ENCODE results near the gene ABCC11.
A peak's percentile ranks its signal among the peaks of the same experiment; 100 is the strongest.
"Not testable (repeated sequence)": the region's sequence is repeated elsewhere in the genome, so short reads cannot be mapped to it uniquely, and the experiment has no call there.

Gene ABCC11

GRCh38 chr16:48246066-48246465 lies 1.3 kb downstream of the ABCC11 start:
- no peak for DNase-seq

DNA sequence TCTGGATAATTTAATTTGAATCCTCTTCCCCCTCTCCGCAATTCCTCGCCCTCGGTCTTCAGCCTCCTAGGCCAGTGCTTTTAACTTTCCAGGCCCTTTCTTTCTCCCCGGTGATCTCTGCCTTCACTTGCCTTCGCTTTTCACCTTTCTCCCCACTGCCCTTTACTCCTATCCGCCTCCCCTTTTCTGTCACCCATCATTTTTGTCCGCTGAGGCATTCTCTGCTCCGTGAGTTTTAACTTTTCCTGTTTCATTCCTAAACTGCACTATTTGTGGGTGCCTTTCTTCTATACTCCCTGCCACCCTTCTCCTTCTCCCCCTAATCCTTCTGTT lies 2.5 kb downstream of the ABCC11 start:
- DNase-seq, result no peak

DNA sequence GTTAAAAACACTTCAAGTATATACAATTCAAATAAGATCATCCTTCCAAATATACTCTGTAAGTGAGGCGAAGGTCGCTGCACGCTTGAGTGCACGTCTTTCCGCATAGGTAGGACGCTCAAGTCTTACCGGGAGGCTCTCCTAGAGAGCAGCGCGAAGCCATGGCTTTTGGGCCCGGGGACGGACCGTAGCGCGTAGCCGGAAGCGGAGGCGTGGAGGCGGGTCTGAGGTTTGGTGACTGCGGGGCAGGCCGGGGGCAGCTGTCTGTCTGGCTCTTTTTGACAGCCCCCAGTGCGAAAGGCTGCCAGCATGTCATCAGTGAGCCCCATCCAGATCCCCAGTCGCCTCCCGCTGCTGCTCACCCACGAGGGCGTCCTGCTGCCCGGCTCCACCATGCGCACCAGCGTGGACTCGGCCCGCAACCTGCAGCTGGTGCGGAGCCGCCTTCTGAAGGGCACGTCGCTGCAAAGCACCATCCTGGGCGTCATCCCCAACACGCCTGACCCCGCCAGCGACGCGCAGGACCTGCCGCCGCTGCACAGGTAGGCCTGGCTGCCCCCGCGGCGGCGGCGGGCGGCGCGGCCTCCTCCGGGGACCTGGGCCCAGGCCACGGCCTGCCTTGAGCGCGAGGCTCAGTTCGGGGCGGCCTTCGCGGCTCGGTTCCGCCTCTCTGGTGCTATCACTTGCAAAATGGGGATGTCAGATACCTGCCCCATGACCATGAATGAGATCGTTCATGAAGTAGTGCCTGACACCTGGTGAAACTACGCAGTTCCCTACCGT lies 3.1 kb downstream of the ABCC11 start, which contains the start of gene LONP2:
Gene LONP2 (plus strand): TSS at position 221 of the 783 bp plus-strand sequence. CDS start 89 bp downstream, at position 310.
- DNase-seq, result peak; percentile 76

- not testable (repeated sequence) for DNase-seq
Observed at GRCh38 chr16:48240147-48240546, 7.2 kb downstream of the ABCC11 start.

- no peak for DNase-seq
Observed at GRCh38 chr16:48236286-48236685, 11.1 kb downstream of the ABCC11 start.

DNA sequence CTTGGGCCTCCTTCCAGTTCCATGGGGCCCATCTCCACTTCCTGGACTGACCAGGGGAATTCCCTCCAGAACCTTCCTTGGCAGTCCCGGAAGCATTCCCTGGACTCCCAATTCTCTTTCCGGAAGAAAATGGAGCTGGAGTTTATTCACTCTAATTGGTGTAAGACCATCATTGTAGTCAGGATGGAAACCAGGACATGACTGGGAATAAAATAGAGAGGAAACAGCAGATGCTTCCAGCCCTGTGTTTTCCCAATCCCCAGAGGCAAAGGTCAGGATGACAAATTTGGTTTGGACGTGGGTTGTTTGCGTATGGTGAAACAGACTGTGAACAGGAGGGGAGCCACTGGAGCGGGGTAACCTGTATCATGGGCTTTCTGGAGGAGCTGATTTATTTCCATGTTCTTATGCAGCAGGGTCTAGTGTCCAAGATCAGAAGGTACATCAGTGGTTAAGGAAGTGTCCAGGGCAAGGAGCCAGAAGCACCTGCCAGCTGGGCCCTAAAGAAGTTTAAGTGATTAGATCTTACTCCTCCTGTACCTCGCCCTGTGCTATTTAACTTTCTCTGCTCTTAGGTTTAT lies 11.7 kb downstream of the ABCC11 start:
- no peak for DNase-seq

- no peak for DNase-seq
Observed at GRCh38 chr16:48235058-48235555, 12.2 kb downstream of the ABCC11 start.

GRCh38 chr16:48234630-48235029 lies 12.7 kb downstream of the ABCC11 start:
- no peak for DNase-seq

DNA sequence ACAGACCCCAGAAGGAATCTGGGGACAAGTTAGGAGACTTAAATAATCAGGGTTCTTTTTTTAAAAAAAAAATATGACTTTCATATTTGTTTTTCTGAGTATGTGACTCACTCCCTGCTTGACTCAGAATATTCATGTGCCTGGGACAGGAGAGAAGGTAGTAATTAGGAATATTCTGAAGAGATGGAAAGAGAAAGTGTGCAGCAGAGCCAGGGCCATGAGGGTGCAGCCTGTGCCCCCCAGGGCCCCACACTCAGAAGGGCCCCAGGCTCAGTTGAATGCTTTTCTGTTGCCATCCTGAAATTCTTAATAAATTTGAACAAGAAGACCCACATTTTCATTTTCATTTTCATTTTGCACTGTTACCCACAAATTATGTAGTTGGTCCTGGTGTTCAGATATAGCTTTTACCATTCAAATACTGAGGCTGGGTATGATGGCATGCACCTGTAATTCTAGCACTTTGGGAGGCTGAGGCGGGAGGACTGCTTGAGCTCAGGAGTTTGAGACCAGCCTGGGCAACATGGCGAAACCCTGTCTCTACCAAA lies 14.8 kb downstream of the ABCC11 start:
- no peak for DNase-seq

GRCh38 chr16:48231727-48232492 lies 15.4 kb downstream of the ABCC11 start:
- DNase-seq, result no peak

DNA sequence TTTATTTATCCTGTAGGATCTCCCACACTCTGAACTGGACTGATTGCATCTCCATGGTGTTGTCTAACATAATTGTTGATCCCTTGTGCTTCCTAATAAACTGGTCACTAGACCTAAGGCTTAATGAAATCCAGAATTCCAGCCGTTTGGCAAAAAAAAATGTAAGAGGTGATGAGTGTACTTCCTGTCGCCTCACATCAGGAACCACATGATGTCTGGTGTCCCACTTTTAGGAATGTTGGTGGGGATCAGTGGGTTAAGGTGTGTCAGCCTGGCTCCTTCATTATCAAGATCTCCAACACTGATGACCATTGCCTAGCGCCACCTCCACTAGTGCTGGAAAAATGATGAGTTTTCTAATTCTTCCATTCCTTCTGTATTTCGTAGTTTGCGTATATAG lies 21.9 kb downstream of the ABCC11 start:
- no peak for DNase-seq

DNA sequence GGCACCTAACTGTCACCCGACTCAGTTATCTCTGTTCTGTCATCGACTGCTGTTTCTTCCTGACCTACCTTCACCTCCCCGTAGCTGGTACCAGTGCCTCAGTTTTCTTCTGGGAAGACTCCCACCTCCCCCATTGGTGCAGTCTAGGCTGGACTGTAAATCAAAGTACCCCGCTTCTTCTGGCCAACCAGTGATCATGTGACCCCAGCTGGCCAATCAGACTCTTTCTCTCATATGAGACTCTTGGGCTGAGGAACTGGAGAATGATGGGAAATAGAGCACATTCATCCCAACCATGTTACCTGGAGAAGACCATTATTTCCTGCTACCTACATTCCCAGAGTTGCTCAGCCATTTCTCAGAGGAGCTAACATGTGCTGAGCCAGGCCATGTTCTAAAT lies 23.8 kb downstream of the ABCC11 start:
- no peak for DNase-seq

DNA sequence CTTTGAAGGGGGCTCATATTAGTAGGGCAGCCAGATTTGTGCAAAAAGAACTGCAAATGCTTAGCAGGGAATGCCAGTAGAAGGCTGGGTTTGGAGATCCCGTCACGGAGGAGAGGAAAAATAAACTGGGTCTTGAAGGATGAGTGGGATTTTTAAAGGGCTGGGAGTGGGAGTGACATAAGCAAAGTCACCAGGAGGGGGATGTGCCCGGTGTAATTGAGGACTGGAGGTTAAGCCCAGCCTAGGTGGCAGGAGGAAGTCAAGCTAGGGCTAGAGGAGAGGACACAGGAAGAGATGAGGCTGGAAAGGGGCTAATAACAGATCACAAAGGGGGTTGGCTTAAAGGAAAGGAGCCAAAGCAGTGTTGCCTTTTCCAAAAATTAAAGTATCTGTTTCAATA lies 26.4 kb downstream of the ABCC11 start:
- DNase-seq, result no peak

- no peak for DNase-seq
Observed at GRCh38 chr16:48218473-48218872, 28.9 kb downstream of the ABCC11 start.

GRCh38 chr16:48217708-48218107 lies 29.6 kb downstream of the ABCC11 start:
- DNase-seq, result no peak

DNA sequence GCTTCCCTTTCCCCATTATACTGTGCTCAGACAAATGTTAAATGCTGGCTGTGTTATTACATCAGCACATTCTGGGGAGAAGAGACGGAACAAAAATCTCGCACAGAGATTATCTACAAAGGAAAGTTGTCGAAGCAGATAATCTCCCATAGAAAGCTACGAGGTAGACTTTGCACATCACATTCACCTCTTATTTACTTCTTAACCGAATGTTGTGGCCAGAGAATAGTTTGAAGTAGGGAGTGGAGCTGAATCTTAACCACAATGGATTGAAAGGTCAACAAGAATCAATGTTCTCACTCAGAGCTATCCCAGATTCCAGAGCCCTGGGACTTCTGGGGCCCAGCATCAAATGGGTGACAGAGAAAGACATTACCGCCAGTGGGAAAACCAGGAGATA lies 31.6 kb downstream of the ABCC11 start:
- DNase-seq, result no peak

DNA sequence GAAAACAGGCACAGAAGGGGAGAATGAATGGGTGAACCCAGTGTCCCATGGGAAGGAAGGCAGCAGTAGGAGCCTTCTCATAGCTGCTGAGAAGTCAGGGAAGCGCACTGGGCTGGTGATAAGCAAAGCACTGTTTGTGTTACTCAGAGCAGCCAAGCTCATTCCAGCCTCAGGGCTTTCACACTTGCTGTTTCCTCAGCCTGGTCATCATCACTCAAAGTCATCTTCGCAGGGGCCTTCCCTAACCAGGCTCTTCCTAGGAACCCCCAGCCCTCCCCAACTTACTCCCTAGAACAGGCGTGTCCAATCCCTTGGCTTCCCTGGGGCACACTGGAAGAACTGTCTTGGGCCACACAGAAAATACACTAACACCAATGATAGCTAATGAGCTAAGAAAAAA lies 35.3 kb downstream of the ABCC11 start:
- no peak for DNase-seq

- no peak for DNase-seq
Observed at GRCh38 chr16:48210747-48211146, 36.6 kb downstream of the ABCC11 start.

GRCh38 chr16:48206594-48207242 lies 40.6 kb downstream of the ABCC11 start:
- DNase-seq, result no peak

DNA sequence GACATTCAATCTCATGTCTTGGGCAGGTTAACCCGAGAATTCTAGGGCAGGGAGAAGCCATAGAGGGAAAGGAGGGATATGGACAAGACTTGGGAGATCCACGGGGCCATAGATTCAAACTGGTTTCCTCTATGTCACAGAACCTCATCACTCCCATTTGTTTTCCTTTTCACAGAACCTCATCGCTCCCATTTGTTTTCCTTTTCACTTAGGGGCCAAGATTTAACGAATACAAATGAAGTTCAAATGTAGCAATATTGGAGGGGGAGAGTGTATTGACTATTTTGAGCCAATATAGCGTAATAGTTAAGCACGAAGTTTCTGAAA lies 42.6 kb downstream of the ABCC11 start:
- no peak for DNase-seq

DNA sequence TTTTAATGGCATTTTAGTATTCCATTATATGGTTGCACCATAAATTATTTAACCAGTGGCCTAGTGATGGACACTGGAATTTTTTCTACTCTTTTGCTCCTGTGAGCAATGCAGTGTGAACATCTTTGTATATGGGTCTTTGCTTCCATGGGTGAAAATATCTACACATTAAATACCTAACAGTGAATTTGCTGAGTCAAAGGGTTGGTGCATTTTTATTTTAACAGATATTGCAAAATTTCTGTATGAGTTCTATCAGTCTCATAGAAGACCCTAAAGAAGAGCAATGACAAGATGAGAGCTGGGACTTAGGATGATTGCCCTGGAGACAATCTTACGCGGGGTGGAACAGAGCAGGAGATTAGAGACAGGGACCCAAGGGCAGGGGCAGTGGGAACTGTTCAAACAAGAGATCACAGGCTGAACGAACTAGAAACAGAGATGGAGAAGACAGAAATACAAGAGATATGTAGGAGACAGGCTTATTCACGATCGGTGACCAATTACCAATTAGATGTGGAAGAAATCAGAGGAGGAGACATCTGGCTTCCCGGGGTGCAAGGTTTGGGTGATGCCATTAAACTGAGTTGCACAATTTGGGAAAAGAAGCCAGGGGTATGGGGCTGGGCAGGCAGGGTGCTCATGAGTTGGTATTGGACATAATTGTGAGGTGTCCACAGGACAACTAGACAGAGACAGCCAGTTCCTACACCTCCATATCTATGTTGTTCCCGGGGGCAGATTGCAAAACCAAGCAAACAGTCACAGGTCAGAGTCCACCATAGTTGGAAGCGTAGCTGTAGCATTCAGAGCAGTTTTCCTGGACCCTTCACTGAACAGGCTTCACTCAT lies 43.1 kb downstream of the ABCC11 start:
- DNase-seq, result no peak

All from effector CD8-positive, alpha-beta T cell (primary cell).